Measurements from ENCODE around the gene FERMT1.

FERMT1 gene

DNA sequence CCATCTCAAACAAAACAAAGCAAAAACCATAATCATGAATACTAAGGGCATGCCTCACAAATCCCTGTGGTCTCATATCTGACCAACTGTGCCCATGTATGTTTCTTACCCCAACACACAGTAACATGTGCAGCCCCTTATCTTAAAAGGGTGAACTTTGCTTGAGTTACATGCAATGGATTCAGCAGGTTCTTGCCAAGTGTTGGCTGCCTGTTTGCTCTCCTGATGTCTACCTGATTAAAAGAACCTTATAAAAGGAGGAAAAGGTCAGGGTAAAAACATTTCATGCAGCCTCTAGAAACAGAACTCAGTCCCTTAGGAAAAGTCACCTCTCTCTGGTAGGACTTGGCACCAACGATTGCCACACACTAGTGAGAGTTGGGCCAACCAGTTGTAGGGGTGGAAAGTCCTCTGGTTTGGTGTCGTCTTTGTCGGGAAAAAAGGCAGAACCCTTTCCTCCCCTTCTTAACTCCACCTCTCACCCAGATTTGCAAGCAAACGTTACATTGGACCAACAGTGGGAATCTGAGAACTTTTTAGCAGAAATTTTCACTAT, 55.0 kb downstream of the FERMT1 start:
- no peak for DNase-seq

DNA sequence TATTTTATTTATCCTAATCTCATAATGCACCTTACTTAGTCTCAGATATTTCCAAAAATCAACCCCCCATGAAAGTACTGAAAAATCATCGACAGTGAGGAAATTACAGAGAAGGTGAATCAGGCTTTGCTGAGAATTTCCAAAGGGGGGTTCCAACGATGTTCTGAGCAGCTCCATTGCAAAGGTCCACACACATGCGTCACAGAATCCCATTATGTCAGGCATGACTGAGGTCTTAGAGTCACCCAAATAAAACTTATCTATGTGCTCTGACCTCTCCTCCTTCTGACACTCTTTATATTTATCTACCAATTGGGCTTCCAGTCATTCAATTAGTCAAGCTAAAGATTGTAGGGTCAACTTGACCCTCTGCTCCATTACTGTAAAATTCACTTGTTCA, 56.2 kb downstream of the FERMT1 start:
- DNase-seq, result no peak

DNA sequence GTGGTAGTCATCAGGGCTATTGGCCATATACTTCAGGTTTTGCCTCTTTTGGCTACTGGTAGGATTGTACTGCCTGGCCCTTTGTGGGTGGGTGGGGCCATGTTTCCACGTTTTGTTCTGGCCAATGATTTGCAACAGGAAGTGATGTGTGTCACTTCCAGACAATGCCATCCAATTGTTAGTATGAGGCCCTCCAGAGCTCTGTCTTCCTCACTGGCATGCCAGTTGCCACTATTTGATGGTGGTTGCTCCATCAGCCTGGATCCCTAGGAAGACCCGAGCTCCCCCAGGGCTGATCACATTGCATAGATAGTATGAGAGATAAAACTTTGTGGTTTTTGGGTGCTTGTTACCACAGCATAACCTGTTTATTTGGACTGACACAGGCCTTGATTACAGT, 61.3 kb downstream of the FERMT1 start:
- DNase-seq, result no peak

DNA sequence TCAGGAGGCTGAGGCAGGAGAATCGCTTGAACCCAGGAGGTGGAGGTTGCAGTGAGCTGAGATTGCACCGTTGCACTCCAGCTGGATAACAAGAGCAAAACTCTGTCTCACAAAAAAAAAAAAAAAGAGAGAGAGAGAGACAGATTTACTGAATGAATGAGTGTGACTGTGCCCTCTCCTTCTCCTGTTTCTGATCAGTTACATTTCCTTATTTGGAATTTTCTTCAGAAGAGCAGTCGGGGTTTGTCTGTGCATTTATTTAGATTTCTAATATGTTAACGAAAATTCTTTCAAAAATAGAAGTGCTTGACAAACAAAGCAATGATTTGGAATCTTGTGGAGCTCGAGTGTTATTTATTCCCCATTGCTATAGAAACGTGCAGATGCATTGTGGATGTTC, 62.6 kb downstream of the FERMT1 start:
- DNase-seq, result no peak

DNA sequence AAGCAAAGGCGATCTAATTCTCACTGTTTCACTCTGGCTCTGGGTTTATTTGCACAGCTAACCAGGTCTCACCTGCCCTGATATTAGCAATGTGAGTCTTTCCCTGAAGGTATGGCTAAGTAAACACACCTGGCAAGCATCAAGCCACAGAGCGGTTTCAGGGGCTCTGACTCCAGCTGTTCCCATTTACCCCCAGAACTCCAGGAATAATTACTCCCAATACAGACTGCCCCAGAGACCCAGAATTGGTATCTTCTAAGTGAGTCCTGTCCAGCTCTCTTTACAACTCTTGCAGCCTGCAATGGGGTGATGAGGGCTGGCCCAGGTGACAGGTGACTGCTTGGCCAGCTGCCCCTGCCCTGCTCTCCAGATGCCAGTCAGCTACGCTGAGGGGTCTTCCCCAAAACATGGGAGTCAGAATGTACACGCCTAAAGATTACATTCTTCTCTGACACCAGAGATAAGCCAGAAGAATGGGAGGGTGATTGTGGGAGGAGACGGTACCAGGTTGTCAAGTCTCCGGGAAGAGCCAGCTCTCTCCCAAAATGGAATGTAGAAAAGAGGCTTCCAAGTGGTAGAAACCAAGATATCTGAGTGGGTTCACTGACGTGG, 64.0 kb downstream of the FERMT1 start:
- DNase-seq, result no peak

DNA sequence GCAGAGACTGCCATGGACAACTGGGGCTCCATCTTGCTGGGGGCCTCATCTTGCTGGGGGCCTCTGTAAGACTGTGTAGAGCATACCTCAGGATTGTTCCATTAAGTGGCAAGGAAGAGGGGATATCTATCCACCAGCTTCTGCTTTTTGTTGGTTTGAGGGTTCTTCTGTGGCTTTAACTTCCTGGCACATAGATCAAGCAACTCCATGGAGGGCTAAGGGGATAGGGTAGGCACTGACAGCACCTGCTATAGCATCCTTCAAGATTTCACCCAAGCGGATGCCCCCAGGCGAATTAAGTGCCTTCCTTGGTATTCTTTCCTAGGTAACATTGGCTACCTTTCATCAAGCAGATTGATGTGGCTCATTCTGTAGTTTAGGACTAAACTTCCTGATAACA, 65.1 kb downstream of the FERMT1 start:
- no peak for DNase-seq

DNA sequence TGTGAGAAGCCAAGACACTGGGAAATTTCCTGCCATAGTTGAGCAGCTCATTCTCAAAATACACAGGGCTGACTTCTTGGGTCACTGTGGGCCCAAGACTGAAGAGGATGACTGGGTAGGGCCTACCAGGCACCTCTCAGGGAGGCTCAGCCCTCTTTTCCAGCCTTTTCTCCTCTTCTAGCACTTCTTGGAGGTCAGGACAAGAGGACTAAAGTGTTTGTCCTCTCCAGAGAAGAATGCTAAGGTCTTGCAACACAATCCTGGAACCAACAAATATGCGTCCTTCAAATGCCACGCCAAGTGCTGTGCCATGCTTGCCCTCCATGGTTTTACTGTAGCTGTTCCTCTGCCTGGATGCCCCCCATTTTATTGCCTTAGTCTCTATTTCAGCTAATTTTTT, 65.7 kb downstream of the FERMT1 start:
- DNase-seq, result no peak

DNA sequence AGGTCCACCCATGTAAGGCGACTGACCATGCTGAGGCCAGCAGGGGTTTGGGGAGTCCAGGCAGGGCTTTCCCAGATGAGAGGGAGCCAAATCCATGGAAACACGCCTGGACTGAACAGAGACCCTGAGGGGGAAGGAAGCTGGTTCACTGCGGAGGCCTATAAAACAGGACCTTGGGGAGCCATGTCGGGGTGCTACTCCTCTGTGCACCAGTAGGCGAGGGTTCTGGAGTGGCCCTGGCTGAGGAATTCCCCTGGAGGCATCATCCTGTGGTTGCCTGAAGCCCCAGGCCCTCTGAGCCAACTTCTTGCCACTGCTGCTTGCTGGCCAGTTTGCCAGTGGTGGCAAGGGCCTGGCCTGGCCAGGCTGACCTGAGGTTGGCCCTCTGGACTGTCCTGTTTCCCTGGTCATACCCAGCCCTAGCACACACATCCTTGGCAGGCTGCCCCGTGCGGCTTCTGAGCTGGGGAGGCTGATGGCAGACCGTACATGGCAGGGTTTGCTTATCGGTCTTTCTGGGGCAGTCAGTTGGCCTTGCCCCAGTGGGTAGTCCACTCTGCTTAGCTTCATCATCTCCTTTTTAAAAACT, 66.8 kb downstream of the FERMT1 start:
- no peak for DNase-seq

DNA sequence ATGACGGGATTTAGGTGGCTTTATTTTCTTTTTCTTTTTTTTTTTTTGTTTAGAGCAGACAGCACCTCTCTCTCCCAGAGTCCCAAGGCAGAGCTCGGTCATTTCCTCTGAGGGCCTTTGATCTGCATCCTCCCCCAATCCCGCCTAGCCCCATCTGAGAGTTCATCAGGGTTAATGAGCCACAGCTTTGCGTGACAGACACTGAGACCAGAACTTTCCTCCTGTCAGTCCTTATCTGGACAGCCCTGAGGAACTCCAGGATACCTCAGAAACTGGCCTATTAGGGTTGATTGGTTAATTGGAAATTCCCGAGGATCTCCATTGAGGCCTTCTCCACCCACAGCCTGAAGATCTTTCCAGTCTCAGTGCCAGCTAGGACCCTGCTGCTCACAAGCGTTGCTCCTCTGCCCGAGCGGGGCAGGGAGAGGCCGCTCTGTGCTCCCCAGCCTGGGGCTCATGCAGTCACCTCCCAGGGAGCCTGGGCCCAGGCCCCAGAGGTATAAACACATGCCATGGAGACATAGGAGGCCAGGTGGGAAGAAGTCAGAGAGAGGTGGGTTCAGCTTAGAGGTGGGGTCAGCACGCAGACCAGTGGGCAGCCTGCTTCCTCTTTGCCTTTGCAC, 67.6 kb downstream of the FERMT1 start:
- no peak for DNase-seq

DNA sequence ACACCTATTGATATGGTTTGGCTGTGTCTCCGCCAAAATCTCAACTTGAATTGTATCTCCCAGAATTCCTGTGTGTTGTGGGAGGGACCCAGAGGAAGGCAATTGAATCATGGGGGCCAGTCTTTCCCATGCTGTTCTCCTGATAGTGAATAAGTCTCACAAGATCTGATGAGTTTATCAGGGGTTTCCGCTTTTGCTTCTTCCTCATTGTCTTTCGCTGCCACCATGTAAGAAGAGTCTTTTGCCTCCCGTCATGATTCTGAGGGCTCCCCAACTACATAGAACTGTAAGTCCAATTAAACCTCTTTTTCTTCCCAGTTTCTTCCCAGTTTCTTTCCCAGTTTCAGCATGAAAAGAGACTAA, 68.2 kb downstream of the FERMT1 start:
- peak; percentile 8 for DNase-seq

DNA sequence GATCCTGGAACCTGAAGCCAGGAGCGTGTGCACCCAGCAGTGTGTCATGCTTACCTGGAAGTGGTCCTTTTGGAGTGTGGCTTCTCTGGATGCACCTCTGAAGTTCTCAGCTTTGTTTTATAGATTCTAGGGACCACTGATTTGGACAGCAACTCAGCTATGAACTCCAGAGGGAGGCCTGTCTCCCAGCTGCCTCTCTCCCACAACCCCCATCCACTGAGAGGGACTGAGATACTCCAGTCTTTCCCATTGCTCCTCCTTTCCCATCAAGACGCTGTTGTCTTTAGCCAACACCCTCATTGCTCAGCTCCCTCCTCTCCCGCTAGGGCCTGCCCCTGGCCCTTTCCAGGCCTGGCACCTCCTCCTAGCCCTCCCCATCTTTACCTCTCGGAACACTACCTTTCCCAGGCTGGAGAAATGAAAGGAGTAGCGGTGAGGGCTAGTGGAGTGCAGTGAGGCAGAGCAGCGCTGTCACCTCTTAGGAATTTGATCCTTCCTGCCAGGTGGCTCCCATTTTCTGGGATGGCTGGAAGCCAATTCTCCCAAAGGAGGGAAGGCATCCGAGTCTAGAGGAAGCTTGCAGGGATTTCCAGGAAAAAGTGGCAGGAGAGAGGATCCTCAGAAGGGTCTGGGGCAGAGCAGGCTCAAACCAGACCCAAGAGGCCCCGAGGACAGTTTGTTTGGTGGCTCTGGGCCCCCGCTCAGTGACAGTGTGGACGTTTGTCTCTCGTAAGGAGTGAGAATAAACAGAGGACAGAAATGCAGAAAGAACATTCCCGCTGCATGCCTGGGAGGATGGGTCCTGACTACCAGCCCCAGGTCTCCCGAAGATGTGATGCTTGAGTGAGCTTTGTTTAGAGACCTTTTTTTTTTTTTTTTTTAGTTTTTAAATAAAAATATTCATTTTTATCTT, 68.8 kb downstream of the FERMT1 start, which contains the start of gene LRRN4:
TSS of gene LRRN4 (minus strand) at position 285 of the 913 bp plus-strand sequence. CDS start 1,261 bp downstream, outside the sequence.
- no peak for DNase-seq

DNA sequence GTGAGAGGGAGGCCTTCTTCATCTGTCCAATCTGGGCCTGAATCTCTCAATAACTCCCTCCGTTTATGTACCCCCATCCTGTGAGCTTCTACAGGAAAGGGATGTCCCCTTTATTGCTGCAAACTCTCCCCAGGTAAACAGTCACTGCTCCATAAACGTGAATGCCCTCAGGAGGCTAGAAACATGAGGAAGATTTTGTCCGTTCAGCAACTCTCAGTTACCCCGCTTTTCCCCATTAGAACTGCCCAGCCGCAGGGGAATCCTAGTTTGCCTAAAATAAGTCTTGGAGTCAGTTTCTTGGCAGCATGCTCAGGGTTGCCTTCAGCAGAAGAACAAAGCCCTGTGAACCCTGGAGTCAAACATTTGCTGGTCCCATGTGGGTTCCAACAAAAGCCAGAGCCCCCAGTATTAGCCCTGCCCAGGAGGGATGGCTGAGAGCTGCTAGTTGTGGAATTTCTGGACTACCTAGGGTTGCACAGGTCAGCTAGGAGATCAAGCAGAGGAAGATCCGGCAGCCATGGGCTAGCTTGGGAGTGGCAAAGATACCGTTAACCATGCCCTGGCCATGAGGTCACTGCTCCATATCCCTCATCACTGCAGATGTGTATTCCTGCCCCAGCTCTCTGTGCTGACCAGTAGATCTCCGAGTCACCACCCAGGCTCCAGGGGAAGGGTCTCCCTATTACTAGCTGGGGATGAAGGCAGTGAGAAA, 69.6 kb downstream of the FERMT1 start:
- DNase-seq, result no peak

DNA sequence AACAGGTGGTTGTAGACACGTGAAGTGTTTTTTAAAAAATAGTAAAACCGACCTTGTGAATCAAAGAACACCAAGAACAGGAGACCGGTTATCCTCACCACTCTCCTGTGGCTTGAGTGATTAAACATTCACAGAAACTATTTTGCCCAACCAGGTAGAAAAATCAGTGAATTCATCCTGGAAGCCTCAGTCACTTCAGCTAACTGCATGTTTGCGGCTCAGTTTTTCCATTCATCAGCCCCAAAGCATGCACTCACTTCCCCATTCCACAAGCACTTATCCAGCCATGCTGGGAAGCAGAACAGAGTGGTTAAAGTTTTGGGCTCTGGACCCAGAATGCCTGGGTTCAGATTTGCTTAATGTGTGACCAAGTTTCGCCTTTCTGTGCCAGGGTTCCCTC, 71.3 kb downstream of the FERMT1 start:
- peak; percentile 9 for DNase-seq

DNA sequence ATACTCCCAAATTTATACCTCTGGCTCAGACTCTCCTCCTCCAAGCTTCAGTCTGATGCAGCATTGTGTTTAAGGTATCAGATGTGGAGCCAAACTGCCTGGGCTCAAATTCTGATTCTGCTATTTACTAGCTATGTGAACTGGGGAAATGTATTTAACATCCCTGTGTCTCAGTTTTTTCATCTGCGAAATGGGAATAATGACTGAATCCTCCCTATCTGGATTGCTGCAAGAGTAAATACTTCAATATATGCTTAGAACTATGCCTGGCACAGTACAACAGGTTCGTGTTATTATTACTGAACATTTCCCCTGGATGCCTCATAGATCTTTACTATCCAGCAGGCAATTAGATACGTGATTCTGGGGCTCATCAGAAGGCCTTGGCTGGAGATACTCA, 74.4 kb downstream of the FERMT1 start:
- no peak for DNase-seq

DNA sequence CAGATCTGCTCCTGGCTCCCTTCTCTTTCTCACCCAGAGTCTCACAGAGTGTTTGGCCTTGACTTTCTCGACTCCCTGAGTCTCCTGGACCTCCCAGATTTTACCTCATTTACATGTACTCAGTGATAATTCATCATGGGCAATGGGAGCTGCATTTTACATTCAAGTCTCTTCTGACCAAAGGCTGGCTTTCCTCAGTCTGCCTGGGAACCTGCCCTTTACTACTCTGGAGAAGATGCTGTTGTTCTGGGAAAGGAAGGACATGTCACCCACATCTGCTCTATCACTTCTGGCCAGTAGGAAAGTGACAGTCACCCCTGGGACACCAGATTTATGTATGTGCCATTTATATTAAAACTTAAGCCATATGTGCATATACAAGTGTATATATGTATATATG, 76.4 kb downstream of the FERMT1 start:
- DNase-seq, result no peak

DNA sequence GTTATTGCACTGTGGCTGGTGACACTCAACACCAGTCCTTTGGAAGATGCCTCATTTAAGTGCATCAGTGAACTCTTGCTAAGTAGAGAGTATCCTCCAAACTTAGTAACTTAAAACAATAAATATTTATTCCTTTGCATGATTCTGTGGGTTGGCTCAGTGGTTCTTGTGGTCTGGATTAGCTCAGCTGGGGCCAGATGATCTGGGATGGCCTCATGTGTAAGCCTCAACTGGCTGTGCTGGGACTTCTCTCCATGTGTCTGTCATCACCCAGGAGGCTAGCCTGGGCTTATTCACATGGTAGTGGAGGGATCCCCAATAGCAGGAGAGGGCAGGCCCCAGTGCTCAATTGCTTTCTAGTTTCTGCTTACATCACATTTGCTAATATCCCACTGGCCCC, 77.3 kb downstream of the FERMT1 start:
- DNase-seq, result no peak

DNA sequence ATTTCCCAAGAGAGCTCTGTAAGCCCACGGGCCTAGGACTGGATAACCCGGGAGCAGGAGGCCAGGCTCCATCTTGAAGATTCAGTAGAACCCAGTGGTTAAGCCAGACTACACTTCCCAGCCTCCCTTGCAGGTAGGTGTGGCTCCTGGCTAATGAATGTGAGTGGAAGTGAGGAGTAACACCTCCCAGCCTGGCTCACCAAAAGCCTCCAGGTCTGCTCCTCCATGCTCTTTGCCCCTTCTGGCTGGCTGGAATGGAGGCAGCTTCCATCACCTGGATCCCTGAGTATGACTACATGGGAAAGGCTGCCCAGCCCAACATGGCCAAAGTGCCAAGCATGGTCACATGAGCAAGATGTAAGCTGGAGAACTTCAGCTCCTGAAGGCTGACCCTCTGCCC, 78.7 kb downstream of the FERMT1 start:
- no peak for DNase-seq

DNA sequence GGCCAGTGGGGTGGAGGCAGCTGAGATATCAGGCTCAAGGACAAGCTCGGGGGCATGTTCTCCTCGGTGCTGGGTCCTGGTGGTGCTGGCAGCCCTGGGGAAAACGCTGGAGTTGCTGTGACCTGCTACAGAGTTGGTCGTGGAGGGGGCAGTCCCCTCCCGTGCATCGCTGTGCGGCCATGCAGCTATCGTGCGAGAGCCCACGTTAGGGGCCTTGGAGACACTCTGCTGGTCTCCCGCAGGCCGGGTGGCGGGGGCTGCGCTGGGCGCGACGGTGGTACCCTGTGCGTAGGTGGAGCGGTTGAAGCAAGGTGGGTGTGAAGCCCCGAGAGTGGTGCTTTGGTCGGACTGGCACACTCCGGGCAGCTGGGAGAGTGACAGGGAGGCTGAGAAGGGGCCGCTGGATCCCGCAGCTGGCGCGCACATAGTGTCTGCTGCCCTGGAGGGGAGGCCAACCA, 81.0 kb downstream of the FERMT1 start:
- no peak for DNase-seq

DNA sequence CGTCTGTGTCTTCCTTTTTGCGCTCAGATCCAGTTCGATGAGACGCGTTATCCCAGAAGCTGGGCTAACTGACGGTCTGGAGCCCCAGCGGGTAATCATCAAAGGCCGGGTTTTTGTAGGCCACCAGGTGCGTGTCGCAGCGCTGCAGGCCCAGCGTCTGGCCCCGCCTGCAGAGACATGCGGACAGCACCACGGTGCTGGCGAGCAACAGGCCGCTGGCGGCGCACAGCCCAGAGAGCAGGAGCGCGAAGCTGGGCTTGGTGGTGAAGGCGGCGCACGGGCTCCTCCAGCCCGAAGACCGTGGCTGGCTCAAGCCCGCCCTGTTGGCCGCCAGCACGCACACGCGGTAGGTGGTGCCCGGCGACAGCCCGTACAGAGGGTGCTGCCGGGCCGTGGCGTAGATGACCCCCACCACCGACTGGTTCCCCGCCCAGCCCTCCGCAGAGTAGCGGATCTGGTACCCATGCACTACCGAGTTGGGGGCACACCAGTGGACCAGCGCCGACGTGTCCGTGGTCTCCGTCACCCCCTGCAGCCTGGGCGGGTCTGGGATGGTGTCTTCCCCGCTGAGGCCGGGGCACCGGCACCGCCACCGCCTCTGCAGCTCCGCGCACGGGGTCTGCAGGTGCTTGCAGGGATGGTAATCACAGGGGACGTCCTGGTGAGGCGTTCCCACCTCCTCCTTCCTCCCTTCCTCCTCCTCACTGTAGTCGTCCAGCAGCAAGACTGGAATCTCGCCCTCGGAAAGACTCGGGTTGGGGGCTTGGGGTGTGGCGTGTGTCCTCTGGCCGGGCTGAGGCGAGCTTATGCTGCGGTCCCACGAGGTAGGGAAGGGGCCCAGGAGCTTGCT, 81.6 kb downstream of the FERMT1 start:
- no peak for DNase-seq

DNA sequence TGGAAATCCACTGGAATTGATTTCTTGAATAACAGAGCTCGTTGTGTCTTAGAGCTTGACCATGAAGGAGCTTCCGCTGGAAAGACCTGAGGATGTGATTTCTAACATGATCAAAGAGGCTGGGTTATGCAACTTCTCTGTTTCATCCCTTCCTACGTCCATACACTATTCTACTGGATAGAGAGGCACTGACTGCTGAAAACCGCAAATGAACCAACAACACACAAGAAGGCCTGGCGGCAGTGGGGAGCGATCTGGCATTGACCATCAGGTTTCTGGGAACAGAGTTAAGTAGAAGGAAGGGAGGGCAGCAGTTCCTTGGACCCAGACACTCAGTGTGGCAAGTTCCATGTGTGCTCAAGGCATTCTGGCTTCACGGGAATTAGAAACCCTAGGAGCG, 82.3 kb downstream of the FERMT1 start:
- no peak for DNase-seq

DNA sequence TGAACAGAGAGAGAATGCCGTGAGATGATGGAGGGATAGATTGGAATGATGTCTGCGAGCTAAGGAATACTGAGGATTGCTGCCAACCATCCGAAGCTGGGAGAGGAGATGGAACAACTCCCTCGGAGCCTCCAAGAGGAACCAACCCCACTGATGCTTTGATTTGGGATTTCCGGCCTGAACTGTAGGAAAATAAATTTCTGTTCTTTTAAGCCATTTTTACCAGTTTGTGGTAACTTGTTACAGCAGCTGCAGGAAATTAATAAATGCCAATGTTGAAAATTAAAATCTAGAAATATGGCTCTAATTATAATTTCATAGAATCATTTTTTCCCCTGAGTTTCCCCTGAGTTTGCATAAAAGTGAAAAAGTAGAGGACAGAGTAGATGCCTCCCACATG, 83.1 kb downstream of the FERMT1 start:
- no peak for DNase-seq

DNA sequence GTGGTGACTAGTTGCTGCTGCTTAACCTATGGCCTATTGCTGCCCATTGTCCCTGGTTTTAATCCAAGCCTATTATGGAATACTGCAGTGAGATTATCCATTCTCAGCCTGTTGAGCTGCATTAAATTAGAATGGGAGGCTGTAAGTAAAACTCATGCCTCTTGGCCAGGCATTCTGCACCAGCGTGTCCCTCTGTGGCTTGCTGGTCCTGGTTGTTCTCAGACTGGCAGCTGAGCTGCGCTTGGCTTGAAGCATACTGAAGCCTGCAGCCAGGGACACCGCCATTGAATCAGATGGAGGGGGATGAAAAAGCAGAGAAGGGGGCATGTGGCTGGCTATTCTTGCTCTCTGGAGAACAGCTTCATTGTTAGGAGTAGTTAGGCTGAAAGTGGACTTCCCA, 84.6 kb downstream of the FERMT1 start:
- DNase-seq, result no peak

All from suppressor macrophage treated with lipopolysaccharide for 4 hours (primary cell).